Stimulated activated naive CD4-positive, alpha-beta T cell treated with Interleukin-2 at 50 U/mL for 16 hours (primary cell): Measurements from ENCODE around the gene PDE2A.
"Not testable (repeated sequence)": the region's sequence is repeated elsewhere in the genome, so short reads cannot be mapped to it uniquely, and the experiment has no call there.

ENCODE experiments used
- DNase-seq: peaks from one replicate; lab custom pipeline; 2025; lab: John Stamatoyannopoulos, UW

The PDE2A gene

DNA sequence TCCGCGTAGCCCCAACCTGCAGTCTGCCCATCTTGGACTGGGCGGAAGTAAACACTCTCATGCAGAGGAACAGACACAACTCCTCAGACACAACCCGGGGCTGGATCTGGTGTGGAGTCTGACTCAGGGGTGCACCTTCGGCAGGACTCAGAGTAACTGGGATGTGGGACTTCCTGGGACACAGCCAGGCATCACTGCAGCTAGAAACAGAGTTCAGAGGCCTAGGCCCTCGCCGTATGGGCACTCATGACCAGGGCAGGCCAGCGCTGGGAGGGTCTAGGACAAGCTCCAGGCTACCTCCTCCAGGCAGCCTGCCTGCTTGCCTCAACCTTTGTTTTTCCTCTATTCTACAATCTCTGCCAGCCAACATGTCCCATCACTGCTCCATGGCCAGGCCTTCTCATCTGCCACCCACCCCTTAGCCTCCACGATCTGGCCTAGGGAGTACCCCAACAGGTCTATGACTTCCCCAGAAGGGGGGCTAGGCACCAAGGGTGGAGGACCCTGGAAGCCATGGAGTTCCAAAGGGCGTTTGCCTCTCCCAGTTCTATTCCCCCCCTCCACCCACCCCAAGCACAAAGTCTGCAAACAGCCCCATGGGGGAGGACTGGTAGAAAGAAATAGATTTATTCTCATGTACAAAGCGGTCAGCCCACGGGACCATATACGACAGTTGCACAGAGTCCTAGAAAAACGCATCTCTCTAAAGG is 98.5 kb downstream of the PDE2A start:
- no peak for DNase-seq

DNA sequence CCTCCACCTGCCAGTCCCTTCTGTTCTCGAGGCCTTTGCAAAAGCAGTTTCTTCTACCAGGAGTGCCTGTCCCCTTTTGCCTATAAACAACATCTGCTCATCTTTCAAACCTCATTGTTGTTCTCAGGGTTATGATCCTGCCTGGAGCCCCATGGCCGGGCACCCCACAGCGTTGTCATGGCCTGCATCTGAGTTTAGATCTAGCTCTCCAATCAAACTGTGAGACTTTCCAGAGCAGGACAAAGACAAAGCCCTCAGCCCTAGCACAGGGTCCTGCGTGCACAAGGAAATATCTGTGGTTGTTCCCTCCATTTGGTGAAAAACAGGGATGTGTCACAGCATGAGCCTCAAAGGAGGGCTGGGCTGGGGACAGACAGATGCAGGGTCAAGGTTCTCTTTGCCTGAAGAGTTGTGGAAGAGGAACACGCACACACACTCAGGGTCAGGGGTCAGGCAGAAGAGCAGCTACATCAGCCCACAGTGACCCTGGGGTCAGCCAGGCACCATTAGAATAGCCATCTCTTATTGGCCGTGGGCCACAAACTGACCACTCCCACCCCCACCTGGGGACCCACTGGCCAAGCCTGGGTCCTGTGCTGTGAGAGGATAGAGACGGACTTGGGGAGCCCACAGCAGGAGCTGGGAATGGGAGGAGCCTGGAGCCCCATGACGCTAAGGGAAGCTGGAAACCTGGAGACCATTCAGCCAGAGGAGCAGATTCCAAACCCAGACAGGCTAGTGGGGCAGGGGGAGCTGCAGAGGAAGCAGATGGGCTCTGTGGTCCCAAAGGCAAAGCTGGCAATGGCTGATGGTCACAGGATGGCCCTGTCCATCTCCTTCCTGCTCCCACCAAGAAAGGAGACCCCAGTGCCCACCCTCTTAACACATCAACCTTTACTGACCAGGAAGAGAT is 99.4 kb downstream of the PDE2A start:
- DNase-seq: no peak

DNA sequence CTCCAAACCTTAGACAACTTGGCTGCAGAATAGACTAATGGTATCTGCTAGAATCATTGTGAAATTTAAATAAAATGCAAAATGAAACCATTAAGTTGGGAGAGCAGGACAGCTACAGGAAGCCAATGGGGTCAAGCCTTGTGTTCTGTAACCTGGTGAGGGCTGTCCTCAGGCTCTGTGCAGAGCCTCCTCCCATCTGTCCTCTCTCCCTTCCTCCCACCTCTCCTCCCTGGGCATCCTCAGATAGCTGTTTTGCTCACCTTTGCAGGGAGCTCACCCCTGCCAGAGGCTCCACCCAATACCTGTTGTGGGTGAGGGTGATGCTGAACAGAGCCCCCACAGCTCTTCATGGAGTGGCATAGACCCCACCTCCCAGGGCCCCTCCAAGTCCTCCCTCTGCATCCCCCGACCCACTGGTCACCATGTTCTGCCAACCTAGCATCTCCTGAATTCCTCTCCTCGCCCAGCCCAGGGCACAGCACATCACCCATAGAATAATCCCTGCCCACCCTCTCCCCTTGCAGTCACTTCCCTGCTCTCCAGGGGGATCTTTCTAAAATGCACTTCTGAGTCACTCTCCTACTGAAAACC is 100.3 kb downstream of the PDE2A start:
- DNase-seq: no peak

DNA sequence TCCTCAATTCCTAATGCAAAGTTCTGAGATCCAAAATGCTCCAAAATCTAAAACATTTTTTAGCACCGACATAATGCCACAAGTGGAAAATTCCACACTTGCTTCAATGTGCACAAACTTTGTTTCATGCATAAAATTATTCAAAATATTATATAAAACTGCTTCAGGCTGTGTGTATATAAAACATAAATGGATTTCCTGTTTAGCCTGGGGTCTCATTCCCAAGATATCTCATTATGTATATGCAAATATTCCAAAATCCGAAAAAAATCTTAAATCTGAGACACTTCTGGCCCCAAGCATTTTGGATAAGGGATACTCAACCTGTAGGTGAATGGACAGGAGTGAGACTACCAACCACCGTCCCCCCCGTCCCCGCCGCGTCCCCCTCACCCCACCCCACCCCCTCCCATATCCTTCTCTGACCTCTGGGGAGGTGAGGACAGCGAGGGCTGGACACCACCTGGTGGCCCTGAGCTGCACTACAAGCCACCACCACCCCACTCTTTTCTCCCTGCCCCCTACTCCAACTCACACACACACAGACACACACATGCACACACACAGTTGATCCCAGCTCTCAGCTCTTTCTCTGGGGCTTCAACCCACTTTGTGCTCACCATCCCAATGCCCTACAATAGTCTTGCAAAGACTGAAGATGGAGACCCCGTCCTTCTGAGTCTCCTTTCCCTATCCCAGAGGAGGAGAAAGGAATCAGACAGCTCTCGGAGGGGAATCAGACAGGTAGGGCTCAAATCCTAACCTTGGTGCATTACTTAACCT is 101.0 kb downstream of the PDE2A start:
- DNase-seq: no peak

DNA sequence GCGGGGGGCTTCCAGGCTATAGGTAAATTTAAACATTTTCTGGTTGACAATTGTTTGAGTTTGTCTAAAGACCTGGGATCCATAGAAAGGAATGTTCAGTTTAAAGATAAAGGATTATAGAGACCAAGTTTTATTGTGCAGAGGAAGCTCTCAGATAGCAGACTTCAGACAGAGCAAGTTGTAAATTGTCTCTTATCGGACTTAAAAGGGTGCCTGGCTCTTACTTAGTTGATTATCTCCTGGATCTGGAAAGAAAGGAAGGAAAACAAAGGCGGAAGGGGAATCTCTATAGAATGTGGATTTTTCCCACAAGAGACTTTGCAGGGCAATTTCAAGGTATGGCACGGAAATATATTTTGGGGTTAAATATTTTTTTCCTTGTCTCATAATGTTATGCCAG is 101.7 kb downstream of the PDE2A start:
- not testable (repeated sequence) for DNase-seq

DNA sequence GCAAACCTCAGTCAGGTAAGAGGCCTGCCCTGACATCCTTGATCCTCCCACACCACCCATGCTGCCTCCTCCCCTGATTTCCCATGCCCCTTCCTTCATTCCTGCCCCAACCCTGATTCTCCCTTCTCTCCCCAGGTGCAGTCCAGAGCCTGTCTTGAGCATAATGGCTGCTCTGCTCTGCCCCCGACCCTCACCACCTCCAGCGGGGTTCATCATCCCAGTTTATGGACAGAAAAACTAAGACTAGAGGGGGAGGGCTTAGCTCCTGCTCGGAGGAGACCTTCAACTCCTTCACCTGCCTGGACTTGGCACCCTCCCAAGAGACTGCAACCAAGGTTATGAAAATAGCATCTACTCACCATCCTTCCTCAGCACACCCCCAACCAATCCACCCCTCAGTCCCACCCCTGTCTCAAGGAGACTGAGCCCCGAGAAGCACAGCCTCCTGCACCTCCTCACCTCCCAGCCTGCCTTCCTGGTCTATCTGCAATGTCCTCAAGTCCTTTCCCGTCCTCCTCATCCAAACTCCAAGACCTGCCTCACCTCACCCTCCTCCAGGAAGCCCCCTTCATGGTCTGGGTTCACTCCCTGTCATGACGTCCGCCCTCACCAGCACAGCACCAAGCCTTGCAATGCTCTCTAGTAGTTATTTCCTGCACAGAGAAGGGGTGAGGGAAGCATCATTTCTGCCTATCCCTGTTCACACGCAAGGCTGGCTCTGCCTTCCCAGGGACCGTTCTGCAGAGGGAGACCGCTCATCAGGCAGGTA is 103.1 kb downstream of the PDE2A start:
- no peak for DNase-seq

DNA sequence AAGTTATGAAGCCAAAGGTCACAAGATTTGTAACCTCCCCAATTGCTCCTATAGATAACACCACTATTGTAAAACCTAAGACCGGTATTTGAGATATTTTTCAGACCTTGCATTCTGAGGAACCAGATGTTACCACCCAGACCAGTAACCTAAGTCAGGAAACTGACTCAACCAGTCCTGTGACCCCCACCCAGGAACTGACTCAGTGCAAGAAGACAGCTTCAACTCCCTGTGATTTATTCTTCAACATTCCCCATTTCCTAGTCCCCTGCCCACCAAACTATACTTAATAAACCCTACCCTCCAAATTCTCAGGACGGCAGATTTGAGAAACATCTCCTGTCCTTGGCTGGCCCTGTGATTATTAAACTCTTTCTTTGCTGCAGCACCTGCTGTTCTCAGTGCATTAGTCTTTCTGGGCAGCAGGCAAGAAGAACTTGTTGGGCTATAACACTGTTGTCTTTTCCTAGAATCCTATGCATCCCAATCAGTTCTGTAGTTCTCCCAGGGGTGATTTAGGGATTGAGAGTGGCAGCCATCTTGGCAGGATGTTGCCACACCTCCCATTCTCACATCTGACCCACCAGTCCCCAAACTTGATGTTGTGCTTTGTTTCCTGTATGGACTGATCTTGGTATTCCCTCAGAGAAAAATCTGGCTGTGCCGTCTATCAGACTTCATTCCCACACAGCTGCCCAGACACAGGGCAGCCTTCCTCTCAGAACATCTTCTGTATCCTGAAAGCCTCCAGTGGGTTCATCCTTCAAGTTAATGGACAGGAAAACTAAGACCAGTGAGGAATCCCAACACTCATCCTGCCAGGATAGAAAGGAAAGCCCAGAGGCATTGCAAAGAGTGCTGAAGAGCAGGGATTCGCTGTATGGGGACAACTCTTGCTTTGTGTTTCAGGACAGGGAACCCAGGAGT is 104.0 kb downstream of the PDE2A start:
- no peak for DNase-seq

DNA sequence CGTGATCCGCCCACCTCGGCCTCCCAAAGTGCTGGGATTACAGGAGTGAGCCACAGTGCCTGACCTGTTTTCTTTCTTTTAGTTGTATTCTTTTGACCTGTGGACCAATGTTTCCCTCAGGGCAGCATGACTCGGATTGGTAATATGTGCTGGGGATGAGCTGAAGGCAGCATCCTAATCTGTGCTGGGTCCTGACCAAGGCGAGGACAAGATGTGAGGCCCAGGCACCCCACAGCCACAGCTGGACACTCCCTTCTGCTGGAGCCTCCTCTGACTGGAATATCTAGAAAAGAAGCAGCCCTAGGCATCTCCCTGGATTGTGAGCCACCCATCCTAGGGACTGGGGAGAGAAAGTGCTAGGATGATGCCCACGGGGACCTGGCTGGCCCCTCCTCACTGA is 105.4 kb downstream of the PDE2A start:
- no peak for DNase-seq

DNA sequence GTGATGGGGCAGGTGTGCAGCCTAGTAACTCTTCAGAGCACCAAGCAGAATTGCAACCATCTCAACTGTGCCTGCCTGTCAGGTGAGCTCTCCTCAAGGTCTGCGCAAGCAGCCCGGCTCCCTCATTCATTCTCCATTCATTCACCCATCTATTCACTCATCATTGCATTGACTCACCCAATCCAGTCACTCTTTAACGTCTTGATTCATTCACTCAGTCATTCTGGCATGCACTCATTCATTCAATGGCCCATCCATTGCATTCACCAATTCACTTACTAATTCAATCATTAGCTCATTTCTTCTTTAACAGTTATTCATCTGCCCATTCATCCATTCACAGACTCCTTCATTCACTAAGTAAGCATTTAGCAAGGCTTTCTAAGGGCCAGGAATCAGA is 111.8 kb downstream of the PDE2A start:
- DNase-seq: no peak

DNA sequence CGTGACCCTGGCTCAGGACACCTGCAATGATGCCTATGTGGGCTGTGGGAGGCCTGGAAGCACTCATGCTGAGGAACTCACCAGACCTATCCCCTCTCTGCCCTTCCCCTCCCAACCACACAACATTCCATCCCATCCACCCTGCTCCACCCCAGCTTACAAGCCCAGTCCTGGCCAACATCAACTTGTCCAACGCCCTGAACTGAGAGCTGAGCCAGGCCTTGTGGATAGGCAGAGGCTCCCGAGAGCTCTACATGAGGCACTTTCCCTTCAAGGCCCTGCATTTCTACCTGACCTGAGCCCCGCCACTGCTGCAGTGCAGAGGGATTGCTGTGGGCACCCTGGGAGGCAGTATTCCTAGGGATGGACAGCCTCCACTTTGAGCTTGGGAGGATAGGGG is 112.4 kb downstream of the PDE2A start:
- no peak for DNase-seq

DNA sequence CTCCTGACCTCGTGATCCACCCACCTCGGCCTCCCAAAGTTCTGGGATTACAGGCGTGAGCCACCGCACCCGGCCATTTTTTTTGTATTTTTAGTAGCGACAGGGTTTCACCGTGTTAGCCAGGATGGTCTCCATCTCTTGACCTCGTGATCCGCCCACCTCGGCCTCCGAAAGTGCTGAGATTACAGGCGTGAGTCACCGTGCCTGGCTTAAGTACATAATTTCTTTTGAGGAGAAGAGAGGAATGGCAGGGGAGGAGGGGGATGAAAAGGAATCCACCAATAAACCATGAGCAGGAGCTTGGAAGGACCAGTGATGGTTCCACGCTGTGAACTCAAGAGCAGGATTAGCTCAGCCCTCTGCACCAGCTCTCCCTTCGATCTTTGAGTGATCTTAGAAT is 113.4 kb downstream of the PDE2A start:
- DNase-seq: not testable (repeated sequence)

DNA sequence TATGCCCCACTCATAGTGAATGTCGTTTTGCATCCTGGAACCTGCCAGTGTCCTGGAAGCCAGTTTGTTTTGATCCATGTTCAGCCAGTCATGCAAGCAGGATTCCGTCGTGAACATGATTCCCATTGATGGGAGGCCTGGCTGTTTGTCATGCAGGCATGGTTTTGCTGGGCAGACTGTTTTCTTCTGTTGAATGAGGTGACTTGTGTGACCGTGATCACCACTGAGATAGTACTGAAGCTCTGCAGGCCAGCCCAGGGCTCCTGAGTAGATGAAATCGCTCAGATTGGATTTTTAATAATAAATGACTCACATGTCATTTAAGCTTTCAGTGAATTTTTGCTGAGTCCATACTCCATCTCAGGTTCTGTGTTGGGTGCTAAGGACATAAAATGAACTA is 117.8 kb downstream of the PDE2A start:
- DNase-seq: no peak

DNA sequence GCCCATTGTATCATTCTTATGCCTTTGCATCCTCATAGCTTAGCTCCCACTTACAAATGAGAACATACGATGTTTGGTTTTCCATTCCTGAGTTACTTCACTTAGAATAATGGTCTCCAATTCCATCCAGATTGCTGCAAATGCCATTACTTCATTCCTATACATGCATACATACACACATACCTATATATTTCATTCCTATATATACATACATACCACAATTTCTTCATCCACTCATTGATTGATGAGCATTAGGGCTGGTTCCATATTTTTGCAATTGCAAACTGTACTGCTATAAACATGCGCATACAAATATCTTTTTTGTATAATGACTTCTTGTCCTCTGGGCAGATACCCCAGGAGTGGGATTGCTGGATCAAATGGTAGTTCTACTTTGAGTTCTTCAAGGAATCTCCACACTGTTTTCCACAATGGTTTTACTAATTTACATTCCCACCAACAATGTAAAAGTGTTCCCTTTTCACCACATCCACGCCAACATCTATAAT is 119.2 kb downstream of the PDE2A start:
- not testable (repeated sequence) for DNase-seq

DNA sequence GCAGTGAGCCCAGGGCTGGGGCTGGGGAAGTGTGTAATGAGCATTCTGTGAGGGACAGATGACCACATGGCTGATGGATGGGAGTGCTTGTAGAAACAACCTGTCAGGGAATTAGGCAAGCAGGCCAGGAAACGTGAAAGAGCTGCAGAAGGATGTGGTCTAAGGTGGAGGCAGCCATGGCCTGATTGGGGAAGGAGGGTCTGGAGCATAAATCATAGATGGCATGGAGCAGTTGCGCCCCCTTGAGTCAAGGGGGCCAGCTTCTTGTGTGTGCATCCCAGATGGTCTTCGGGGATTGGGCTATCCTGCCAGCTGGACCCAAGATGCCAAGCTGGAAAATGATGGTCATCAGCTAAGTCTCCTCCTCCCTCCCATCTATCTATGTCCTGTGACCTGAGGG is 120.5 kb downstream of the PDE2A start:
- no peak for DNase-seq

DNA sequence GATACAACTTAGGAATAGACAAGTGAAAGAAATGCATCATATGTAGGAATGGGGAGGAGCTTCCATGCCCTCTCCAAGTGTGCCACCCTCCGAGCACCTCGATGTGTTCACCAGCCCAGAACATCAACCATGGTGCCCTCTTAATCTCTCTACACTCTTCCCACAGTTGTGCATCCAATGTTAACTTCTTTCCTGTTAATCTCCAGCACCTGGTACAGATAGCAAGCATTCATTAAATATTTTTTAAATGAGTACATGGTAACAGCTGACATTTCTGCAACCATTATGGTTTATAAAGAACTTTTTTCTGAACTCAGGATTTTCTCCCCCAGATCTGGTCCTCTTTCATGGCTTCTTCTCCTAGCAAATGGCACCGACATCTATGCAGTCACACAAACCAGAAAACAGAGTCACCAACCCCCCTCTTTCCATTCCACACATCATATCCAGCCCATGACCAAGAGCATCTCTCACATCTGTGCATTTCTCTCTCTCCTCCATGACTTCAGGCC is 121.8 kb downstream of the PDE2A start:
- DNase-seq: no peak

DNA sequence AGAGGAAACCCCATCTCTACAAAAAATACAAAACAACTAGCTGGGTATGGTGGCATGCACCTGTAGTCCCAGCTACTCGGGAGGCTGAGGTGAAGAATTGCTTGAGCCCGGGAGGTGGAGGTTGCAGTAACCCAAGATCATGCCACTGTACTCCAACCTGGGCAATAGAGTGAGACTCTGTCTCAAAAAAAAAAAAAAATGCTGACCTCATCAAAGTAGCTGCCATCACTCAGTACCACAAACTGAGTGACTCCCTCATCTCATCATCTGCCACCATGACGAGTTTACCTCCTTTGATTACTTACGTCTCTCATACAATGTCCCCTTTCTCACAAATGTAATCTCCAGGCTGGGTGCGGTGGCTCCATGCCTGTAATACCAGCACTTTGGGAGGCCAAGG is 122.7 kb downstream of the PDE2A start:
- no peak for DNase-seq

DNA sequence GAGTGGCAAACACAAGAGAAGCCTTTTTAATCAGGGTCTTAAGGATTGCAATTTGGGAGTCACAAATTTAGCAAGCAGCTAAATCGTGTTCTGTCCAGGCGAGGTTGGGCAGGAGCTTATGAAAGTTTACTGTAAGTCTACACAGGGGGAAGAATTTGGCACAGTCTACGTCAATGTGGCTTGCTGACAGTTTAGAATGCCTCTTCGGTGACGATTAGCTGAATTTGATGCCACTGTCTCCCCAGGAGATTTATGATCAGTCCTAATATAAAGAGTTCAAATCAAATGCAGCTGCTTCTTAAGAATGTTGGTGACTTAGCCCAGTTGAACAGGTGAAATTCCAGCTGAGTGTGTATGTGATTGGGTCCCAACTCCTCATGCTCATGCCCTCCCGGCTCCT is 125.8 kb downstream of the PDE2A start:
- DNase-seq: no peak

DNA sequence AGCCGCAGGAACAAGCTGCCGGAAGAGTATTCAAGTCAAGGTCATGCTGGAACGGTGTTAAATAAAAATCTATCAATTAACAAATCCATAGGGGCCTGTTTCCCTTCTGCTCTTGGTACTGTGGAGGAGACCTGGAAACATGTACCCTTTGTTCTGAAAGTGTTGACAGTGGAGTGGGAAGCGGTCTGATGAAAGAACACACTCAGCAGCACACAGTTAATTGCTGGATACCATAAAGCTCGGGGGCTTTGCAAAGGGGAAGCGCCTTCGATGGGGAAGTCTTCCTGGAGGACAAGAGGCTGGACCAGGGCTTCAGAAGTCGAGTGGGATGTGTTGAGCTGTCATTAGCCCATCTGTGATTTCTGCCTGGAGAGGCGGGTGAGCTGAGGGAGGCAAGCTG is 127.4 kb downstream of the PDE2A start:
- DNase-seq: no peak

DNA sequence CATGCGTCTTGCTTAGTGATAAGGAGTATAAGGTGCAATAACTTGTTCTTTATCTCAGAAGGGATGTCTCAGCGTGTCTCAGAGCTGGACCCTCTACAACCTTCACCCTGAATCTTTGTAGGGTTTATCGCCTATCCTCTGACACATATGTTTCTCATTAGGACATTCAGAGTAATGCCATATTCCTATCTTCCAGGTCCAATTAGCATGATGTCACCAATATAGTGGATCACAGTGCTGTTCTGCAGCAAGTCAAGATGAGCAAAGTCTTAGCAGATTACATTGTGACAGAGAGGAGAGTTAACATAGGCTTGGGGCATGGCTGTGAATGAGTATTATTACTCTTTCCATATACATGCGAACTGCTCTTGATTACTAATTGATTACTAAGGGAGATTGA is 129.6 kb downstream of the PDE2A start:
- no peak for DNase-seq
